GM10266 (cell line): ENCODE results near the gene TBC1D22A.

Source experiments
- DNase-seq: peaks from one replicate; pipeline ENCODE4 v3.0.0; 2012; ENCODE audit errors: extremely low spot score
- CTCF ChIP-seq: IDR thresholded peaks from 2 replicates; pipeline ENCODE4 v1.5.1; 2012; ENCODE audit warnings: mild to moderate bottlenecking, low read depth; ENCODE audit not compliant: control insufficient read depth, insufficient read depth; ENCODE audit errors: missing control alignments

Gene TBC1D22A

GRCh38 chr22:47208630-47209029 is 446.2 kb downstream of the TBC1D22A start:
- no peak for DNase-seq

GRCh38 chr22:47209040-47209514 is 446.6 kb downstream of the TBC1D22A start:
- DNase-seq = no peak
- no peak for TF ChIP-seq CTCF

More at GRCh38 chr22:47208630-47209029, 446.2 kb downstream of the TBC1D22A start:
- no peak for TF ChIP-seq CTCF

GRCh38 chr22:47209547-47210023 is 447.1 kb downstream of the TBC1D22A start:
- no peak for DNase-seq
- no peak for TF ChIP-seq CTCF

GRCh38 chr22:47210112-47210657 is 447.7 kb downstream of the TBC1D22A start:
- no peak for TF ChIP-seq CTCF
- no peak for DNase-seq

GRCh38 chr22:47210686-47211085 is 448.2 kb downstream of the TBC1D22A start:
- no peak for DNase-seq
- no peak for TF ChIP-seq CTCF

- DNase-seq = peak; percentile 65
- TF ChIP-seq CTCF = peak; percentile 83
Observed at GRCh38 chr22:47213571-47214230, 451.3 kb downstream of the TBC1D22A start.

GRCh38 chr22:47215851-47216250 is 453.4 kb downstream of the TBC1D22A start:
- no peak for TF ChIP-seq CTCF
- DNase-seq = no peak
